GM12801 (cell line): ENCODE measurements around the gene KCNQ2.

Source experiments
- TF ChIP-seq, protein P1 (sequence below): IDR thresholded peaks from one replicate; pipeline ENCODE4 v1.5.1; 2011; ENCODE audit warnings: control low read depth; ENCODE audit not compliant: insufficient read length; ENCODE audit errors: extremely low read depth

The KCNQ2 gene

DNA sequence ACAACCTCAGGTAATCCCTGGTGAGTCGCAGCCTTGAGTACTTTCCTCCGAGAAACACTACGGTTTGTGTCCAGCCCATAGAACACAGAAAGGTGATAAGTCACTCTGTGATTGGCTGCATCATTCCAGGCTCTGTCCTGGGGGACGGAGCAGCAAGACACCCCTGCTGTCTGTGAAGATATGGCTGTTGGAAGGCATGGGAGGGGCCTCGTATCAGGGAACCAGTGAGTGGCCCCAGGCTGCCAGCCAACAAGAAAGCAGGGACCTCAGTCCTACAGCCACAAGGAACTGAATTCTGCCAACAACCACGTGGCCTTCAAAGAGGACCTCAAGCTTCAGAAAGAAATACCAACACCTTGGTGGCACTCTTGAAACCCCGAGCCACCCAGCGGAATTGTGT is 32.8 kb upstream of the KCNQ2 start:
- TF ChIP-seq, protein P1, sequence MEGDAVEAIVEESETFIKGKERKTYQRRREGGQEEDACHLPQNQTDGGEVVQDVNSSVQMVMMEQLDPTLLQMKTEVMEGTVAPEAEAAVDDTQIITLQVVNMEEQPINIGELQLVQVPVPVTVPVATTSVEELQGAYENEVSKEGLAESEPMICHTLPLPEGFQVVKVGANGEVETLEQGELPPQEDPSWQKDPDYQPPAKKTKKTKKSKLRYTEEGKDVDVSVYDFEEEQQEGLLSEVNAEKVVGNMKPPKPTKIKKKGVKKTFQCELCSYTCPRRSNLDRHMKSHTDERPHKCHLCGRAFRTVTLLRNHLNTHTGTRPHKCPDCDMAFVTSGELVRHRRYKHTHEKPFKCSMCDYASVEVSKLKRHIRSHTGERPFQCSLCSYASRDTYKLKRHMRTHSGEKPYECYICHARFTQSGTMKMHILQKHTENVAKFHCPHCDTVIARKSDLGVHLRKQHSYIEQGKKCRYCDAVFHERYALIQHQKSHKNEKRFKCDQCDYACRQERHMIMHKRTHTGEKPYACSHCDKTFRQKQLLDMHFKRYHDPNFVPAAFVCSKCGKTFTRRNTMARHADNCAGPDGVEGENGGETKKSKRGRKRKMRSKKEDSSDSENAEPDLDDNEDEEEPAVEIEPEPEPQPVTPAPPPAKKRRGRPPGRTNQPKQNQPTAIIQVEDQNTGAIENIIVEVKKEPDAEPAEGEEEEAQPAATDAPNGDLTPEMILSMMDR, result no peak

GRCh38 chr20:63504642-63505041 is 32.2 kb upstream of the KCNQ2 start:
- TF ChIP-seq, protein P1, result no peak

DNA sequence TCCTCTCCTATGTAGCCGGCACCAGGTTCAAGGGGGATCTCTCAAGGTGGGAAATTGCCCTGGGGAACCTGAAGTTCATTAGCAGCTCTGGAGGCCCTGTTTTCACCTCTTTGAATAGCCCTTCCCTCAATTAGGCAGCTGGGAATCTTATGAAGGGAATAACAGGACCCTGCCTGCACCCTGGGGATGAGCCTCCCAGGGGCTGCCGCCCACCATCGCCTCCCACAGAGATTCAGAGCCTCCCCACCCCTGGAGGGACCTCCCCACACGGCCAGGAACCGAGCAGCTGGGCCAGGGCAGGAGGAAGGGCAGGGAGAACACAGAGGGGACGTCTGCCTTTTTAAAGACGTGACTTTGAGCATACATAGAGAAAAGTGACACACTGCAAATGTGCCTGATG is 31.1 kb upstream of the KCNQ2 start:
- TF ChIP-seq, protein P1, result no peak

- TF ChIP-seq, protein P1, result no peak
Observed at GRCh38 chr20:63502671-63503172, 30.3 kb upstream of the KCNQ2 start.

DNA sequence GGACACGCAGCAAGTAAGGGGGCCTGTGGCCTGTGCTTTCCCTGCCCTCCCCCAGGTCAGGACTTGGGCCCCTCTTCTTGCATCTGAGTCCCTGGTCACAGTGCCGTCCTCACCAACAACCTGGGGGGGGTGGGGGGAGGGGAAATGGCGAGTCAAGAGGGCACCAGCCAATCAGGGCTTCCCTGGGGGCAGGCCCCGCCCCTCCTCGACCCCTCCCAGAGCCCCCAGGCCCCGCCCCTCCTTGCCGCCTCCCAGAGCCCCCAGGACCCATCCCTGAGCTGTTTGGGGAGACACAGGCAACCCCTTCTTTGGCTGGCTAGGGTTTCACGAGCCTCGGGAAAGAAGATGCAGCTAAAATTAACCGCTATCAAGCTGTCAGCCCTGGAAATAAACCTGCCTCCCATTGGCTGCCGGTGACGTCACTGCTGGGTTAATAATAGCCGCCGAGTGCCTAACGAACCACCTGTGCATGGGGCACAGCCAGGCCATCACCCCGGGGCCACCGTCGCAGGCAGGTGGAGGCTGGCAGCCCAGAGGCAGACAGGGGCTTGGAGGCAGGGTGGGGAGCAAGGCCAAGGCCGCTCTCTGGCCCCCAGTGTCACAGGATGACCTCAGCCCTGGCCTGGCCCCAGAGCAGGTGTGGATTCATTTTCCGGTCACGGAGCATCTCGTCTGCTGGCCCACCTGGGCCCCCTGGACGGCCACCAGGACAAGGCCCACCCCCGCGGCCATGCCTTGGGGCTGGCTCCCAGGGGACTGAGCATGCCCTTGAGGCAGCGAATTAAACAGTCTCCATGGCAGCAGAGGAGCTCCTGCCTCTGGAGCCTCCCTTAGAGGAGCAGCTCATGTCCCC is 29.6 kb upstream of the KCNQ2 start:
- TF ChIP-seq, protein P1, result no peak

GRCh38 chr20:63500902-63501817 is 28.7 kb upstream of the KCNQ2 start:
- TF ChIP-seq, protein P1, result no peak
